Measurements from ENCODE around the gene TDP2. TPM values are rescaled to one million over a fixed set of nuclear protein-coding genes. Genes with fewer than 3 reads are reported as not detected.

TDP2 gene
- total RNA-seq, 1 experiment from 2014 or later: 30.2 TPM

GRCh38 chr6:24696097-24696496 is 29.4 kb upstream of the TDP2 start:
- ChIA-PET POLR2A (no interaction called here), RAD21 (ENCODE audit: low non-redundant PET in 1 of 2, low total read pairs in 2 of 2, uncharacterized antibody in 2 of 2, unreplicated experiment in 2 of 2) (interaction anchor here in 1 of 2 experiments (1.3 kb wide), 1 partner anchor 115 kb away, joined by 3 read pairs; no protein-coding TSS in a partner anchor), CTCF (no interaction called here)
- Histone ChIP-seq H3K27ac (ENCODE audit: low read depth, low read length) (no peak overlapping the region), H4K20me1 (ENCODE audit: insufficient read depth) (no peaks in the 10 kb centered on the region), H3K36me3 (ENCODE audit: control insufficient read depth in 1 of 2, insufficient read depth in 2 of 2, low read length in 2 of 2) (no peaks in the 10 kb centered on the region; a peak in 1 of 4 replicates), H2AFZ (ENCODE audit: low read depth, low read length, poor library complexity, severe bottlenecking) (no peak overlapping the region), H3K4me2 (ENCODE audit: low read length) (no peak overlapping the region), H3K9me3 (ENCODE audit: control insufficient read depth in 1 of 2, insufficient read depth in 1 of 2, low read depth in 1 of 2, low read length in 2 of 2) (no peaks in the 10 kb centered on the region), H3K4me3 (replicated peaks in 1 of 2; ENCODE audit: low read depth in 1 of 2, low read length in 2 of 2) (no peak overlapping the region), H3K27me3 (ENCODE audit: insufficient read depth, low read length) (no peaks in the 10 kb centered on the region), H3K79me2 (ENCODE audit: insufficient read depth, low read length) (no peaks in the 10 kb centered on the region), H3K4me1 (ENCODE audit: control insufficient read depth in 1 of 2, insufficient read depth in 2 of 2, low read length in 2 of 2) (no peaks in the 10 kb centered on the region), H3K9me2 (ENCODE audit: insufficient read depth) (no peaks in the 10 kb centered on the region), H3K9ac (ENCODE audit: low read length) (no peak overlapping the region)
- DNase-seq (ENCODE audit: low read depth, low spot score) (no peak), ATAC-seq (no peak)
- no TSS peak for BruUV-seq (replicated peaks)
- TF ChIP-seq RAD21 (IDR thresholded peaks at IDR 0.05; ENCODE audit: low read depth) (no peak), ZFX (IDR thresholded peaks at IDR 0.05) (no peak), REST (IDR thresholded peaks at IDR 0.05; ENCODE audit: low read depth) (no peak), ELF1 (IDR thresholded peaks at IDR 0.05; ENCODE audit: borderline replicate concordance, low read depth) (no peak), POLR2AphosphoS5 (IDR thresholded peaks at IDR 0.05; ENCODE audit: low read depth, low read length) (no peak), SIN3A (IDR thresholded peaks at IDR 0.05; ENCODE audit: low read depth) (no peak), YY1 (IDR thresholded peaks at IDR 0.05; ENCODE audit: extremely low read depth, insufficient replicate concordance, low read depth, low read length) (no peak), ZNF274 (IDR thresholded peaks at IDR 0.05; ENCODE audit: low read depth, low read length) (no peak), POLR2A (IDR thresholded peaks at IDR 0.05; ENCODE audit: borderline replicate concordance, extremely low read depth, insufficient read depth, insufficient read length) (no peak), MAX (IDR thresholded peaks at IDR 0.05) (no peak), EZH2 (IDR thresholded peaks at IDR 0.05) (no peak), ZBTB33 (IDR thresholded peaks at IDR 0.05; ENCODE audit: extremely low read depth, insufficient replicate concordance, low read length) (no peak)
- intact Hi-C loops (cut with micrococcal nuclease): no loop called here

All from HCT116 (cell line).